ENCODE data around the gene LRRC74B. TPM values are rescaled to one million over a fixed set of nuclear protein-coding genes. Genes with fewer than 3 reads are reported as not detected.

The LRRC74B gene
- polyA plus RNA-seq, 3 donors = not detected

GRCh38 chr22:21018314-21018713, 27.4 kb upstream of the LRRC74B start:
- H3K36me3 ChIP-seq (replicated peaks in 1 of 2; ENCODE audit: control insufficient read depth in 1 of 2, insufficient read depth in 2 of 2, low read length in 2 of 2) = no peaks in the 10 kb centered on the region
- H3K4me3 Mint-ChIP-seq = no peak overlapping the region
- no peak for DNase-seq
- no peak overlapping the region for H3K27ac Mint-ChIP-seq
- H3K79me2 ChIP-seq (ENCODE audit: insufficient read depth, low read length) = no peaks in the 10 kb centered on the region
- H3K9me3 ChIP-seq (replicated peaks in 1 of 2; ENCODE audit: control insufficient read depth in 1 of 2, insufficient read depth in 1 of 2, low read length in 2 of 2) = no peaks in the 10 kb centered on the region
- H3K9ac ChIP-seq (ENCODE audit: insufficient read depth, low read length, poor library complexity, severe bottlenecking) = no peak overlapping the region
- no peaks in the 10 kb centered on the region for H3K36me3 Mint-ChIP-seq
- H3K27me3 Mint-ChIP-seq (ENCODE audit: low read depth in 3 of 3) = peaks cover 13 to 42% (median 18%) of the 10 kb centered on the region in 3 donors
- H3K4me1 Mint-ChIP-seq = peaks cover 13% of the 10 kb centered on the region
- WGBS (ENCODE audit: insufficient coverage) = 100% methylated on average over 1 of the region's 4 CpGs
- peaks cover 0 to 5% (median 0%) of the 10 kb centered on the region in 7 donors for H3K9me3 Mint-ChIP-seq
- H3K4me1 ChIP-seq (ENCODE audit: control insufficient read depth in 1 of 2, insufficient read depth in 2 of 2, low read length in 2 of 2) = peaks cover 15 to 19% of the 10 kb centered on the region in 2 donors
- no peak overlapping the region for H2AFZ ChIP-seq (ENCODE audit: insufficient read depth, low read depth, low read length, poor library complexity, severe bottlenecking)
- TF ChIP-seq CTCF (IDR thresholded peaks at IDR 0.05) = no peak
- peaks cover 0 to 14% of the 10 kb centered on the region in 2 donors for H3K27me3 ChIP-seq (ENCODE audit: control insufficient read depth in 2 of 2, insufficient read depth in 2 of 2, low read length in 2 of 2)
- no peaks in the 10 kb centered on the region for H4K20me1 ChIP-seq (ENCODE audit: insufficient read depth, low read length)
- H3K27ac ChIP-seq (ENCODE audit: low read depth in 1 of 2, low read length in 2 of 2) = no peak overlapping the region
- H3K4me3 ChIP-seq (replicated peaks in 1 of 3; ENCODE audit: low read depth in 2 of 3, low read length in 3 of 3) = no peak overlapping the region
- intact Hi-C loops (cut with micrococcal nuclease) = loop anchor here in 1 of 2 donors (10.0 kb wide), 1 partner anchor 134 kb away; no protein-coding TSS in a partner anchor
- H3K4me2 ChIP-seq (replicated peaks; ENCODE audit: extremely low read depth, low read length, poor library complexity, severe bottlenecking) = no peak overlapping the region

GRCh38 chr22:21020802-21021429, 24.8 kb upstream of the LRRC74B start:
- Histone ChIP-seq H3K27ac (ENCODE audit: low read depth in 1 of 2, low read length in 2 of 2) (no peak overlapping the region), H3K9me3 (replicated peaks in 1 of 2; ENCODE audit: control insufficient read depth in 1 of 2, insufficient read depth in 1 of 2, low read length in 2 of 2) (no peaks in the 10 kb centered on the region), H3K4me1 (ENCODE audit: control insufficient read depth in 1 of 2, insufficient read depth in 2 of 2, low read length in 2 of 2) (no peaks in the 10 kb centered on the region), H3K4me2 (replicated peaks; ENCODE audit: extremely low read depth, low read length, poor library complexity, severe bottlenecking) (no peak overlapping the region), H3K9ac (ENCODE audit: insufficient read depth, low read length, poor library complexity, severe bottlenecking) (no peak overlapping the region), H2AFZ (ENCODE audit: insufficient read depth, low read depth, low read length, poor library complexity, severe bottlenecking) (no peak overlapping the region), H3K4me3 (replicated peaks in 1 of 3; ENCODE audit: low read depth in 2 of 3, low read length in 3 of 3) (no peak overlapping the region), H3K79me2 (ENCODE audit: insufficient read depth, low read length) (no peaks in the 10 kb centered on the region), H4K20me1 (ENCODE audit: insufficient read depth, low read length) (no peaks in the 10 kb centered on the region), H3K27me3 (ENCODE audit: control insufficient read depth in 2 of 2, insufficient read depth in 2 of 2, low read length in 2 of 2) (no peaks in the 10 kb centered on the region), H3K36me3 (replicated peaks in 1 of 2; ENCODE audit: control insufficient read depth in 1 of 2, insufficient read depth in 2 of 2, low read length in 2 of 2) (no peaks in the 10 kb centered on the region)
- no peak overlapping the region for H3K4me3 Mint-ChIP-seq
- intact Hi-C loops (cut with micrococcal nuclease) = loop anchor here in 1 of 2 donors (10.0 kb wide), 1 partner anchor 56 kb away; the partner anchor contains the start of gene AIFM3
- no peaks in the 10 kb centered on the region for H3K4me1 Mint-ChIP-seq
- peaks cover 0 to 5% (median 0%) of the 10 kb centered on the region in 7 donors for H3K9me3 Mint-ChIP-seq
- peak; percentile 32 for TF ChIP-seq CTCF (IDR thresholded peaks at IDR 0.05)
- DNase-seq = no peak
- 62% methylated on average over 6 of the region's 7 CpGs for WGBS (ENCODE audit: insufficient coverage)
- no peak overlapping the region for H3K27ac Mint-ChIP-seq
- peaks cover 5 to 19% (median 10%) of the 10 kb centered on the region in 3 donors for H3K27me3 Mint-ChIP-seq (ENCODE audit: low read depth in 3 of 3)
- H3K36me3 Mint-ChIP-seq = no peaks in the 10 kb centered on the region

All from CD14-positive monocyte (primary cell).